ENCODE results near the gene SOHLH1. TPM values are rescaled to one million over a fixed set of nuclear protein-coding genes. Genes with fewer than 3 reads are reported as not detected.

SOHLH1 gene
- polyA plus RNA-seq, 1 experiment = not detected

GRCh38 chr9:135662758-135663450, 36.4 kb downstream of the SOHLH1 start, which contains the start of gene LCN9:
Gene LCN9, plus strand, starts transcription at chr9:135663309. Its CDS starts 13 bp downstream, at chr9:135663322.
- no peaks in the 10 kb centered on the region for H3K27me3 ChIP-seq (ENCODE audit: control insufficient read depth, insufficient read depth, low read length)
- TF ChIP-seq CTCF (IDR thresholded peaks at IDR 0.05; ENCODE audit: insufficient read depth, low read depth, low read length) = no peak
- H3K4me3 ChIP-seq (ENCODE audit: low read depth, low read length) = no peak within 1 kb of the TSS
- no peaks in the 10 kb centered on the region for H3K36me3 ChIP-seq (ENCODE audit: control insufficient read depth, insufficient read depth, low read length)
- no peak for DNase-seq (ENCODE audit: low read depth)
- ChIA-PET POLR2A (no interaction called here), CTCF (no interaction called here)

- no peaks in the 10 kb centered on the region for H3K27me3 ChIP-seq (ENCODE audit: control insufficient read depth, insufficient read depth, low read length)
- H3K36me3 ChIP-seq (ENCODE audit: control insufficient read depth, insufficient read depth, low read length) = no peaks in the 10 kb centered on the region
- CTCF ChIA-PET = no interaction called here
- no peak for TF ChIP-seq CTCF (IDR thresholded peaks at IDR 0.05; ENCODE audit: insufficient read depth, low read depth, low read length)
- POLR2A ChIA-PET = no interaction called here
- H3K4me3 ChIP-seq (ENCODE audit: low read depth, low read length) = no peak overlapping the region
- DNase-seq (ENCODE audit: low read depth) = no peak
Measured at GRCh38 chr9:135661816-135662560, 37.3 kb downstream of the SOHLH1 start.

GRCh38 chr9:135660407-135660806, 38.9 kb downstream of the SOHLH1 start:
- CTCF ChIA-PET = no interaction called here
- no peaks in the 10 kb centered on the region for H3K27me3 ChIP-seq (ENCODE audit: control insufficient read depth, insufficient read depth, low read length)
- H3K4me3 ChIP-seq (ENCODE audit: low read depth, low read length) = no peak overlapping the region
- DNase-seq (ENCODE audit: low read depth) = no peak
- POLR2A ChIA-PET = no interaction called here
- H3K36me3 ChIP-seq (ENCODE audit: control insufficient read depth, insufficient read depth, low read length) = no peaks in the 10 kb centered on the region
- no peak for TF ChIP-seq CTCF (IDR thresholded peaks at IDR 0.05; ENCODE audit: insufficient read depth, low read depth, low read length)

- POLR2A ChIA-PET = no interaction called here
- Histone ChIP-seq H3K4me3 (ENCODE audit: low read depth, low read length) (no peak overlapping the region), H3K27me3 (ENCODE audit: control insufficient read depth, insufficient read depth, low read length) (no peaks in the 10 kb centered on the region), H3K36me3 (ENCODE audit: control insufficient read depth, insufficient read depth, low read length) (no peaks in the 10 kb centered on the region)
- CTCF ChIA-PET = no interaction called here
- TF ChIP-seq CTCF (IDR thresholded peaks at IDR 0.05; ENCODE audit: insufficient read depth, low read depth, low read length) = no peak
- DNase-seq (ENCODE audit: low read depth) = no peak
Measured at GRCh38 chr9:135659252-135659651, 40.0 kb downstream of the SOHLH1 start.

- Histone ChIP-seq H3K4me3 (ENCODE audit: low read depth, low read length) (no peak overlapping the region), H3K27me3 (ENCODE audit: control insufficient read depth, insufficient read depth, low read length) (no peaks in the 10 kb centered on the region), H3K36me3 (ENCODE audit: control insufficient read depth, insufficient read depth, low read length) (no peaks in the 10 kb centered on the region)
- ChIA-PET POLR2A (no interaction called here), CTCF (no interaction called here)
- DNase-seq (ENCODE audit: low read depth) = no peak
- TF ChIP-seq CTCF (IDR thresholded peaks at IDR 0.05; ENCODE audit: insufficient read depth, low read depth, low read length) = no peak
Measured at GRCh38 chr9:135657416-135657815, 41.9 kb downstream of the SOHLH1 start.

Data from BJ (cell line).